SHP77 treated with DMSO at 0.1 percent for 48 hours (cell line): ENCODE data around the gene BCAT1.

ENCODE experiments used
- DNase-seq: peaks from one replicate; lab custom pipeline; 2025; lab: John Stamatoyannopoulos, UW

Gene BCAT1

GRCh38 chr12:24948757-24949722, at the start of gene BCAT1:
Gene BCAT1 (minus strand): TSS chr12:24949101. CDS start chr12:24948932, 169 bp downstream.
- no peak for DNase-seq

GRCh38 chr12:24997970-24998582, 49.2 kb upstream of the BCAT1 start:
- DNase-seq = no peak

- no peak for DNase-seq
Observed at GRCh38 chr12:24997496-24997895, 48.6 kb upstream of the BCAT1 start.

GRCh38 chr12:24996820-24997219, 47.9 kb upstream of the BCAT1 start:
- DNase-seq = no peak

GRCh38 chr12:24996102-24996797, 47.3 kb upstream of the BCAT1 start:
- DNase-seq = no peak

GRCh38 chr12:24993793-24994192, 44.9 kb upstream of the BCAT1 start:
- DNase-seq = no peak

GRCh38 chr12:24991209-24992049, 42.5 kb upstream of the BCAT1 start:
- peak; percentile 23 for DNase-seq

GRCh38 chr12:24989216-24989615, 40.3 kb upstream of the BCAT1 start:
- no peak for DNase-seq

- no peak for DNase-seq
Observed at GRCh38 chr12:24982250-24982649, 33.3 kb upstream of the BCAT1 start.

GRCh38 chr12:24979976-24980730, 31.3 kb upstream of the BCAT1 start:
- DNase-seq = no peak

- DNase-seq = no peak
Observed at GRCh38 chr12:24979329-24979728, 30.4 kb upstream of the BCAT1 start.

GRCh38 chr12:24977711-24978110, 28.8 kb upstream of the BCAT1 start:
- DNase-seq = no peak

GRCh38 chr12:24977060-24977459, 28.2 kb upstream of the BCAT1 start:
- DNase-seq = no peak

GRCh38 chr12:24975425-24975824, 26.5 kb upstream of the BCAT1 start:
- no peak for DNase-seq

- DNase-seq = no peak
Observed at GRCh38 chr12:24974216-24974615, 25.3 kb upstream of the BCAT1 start.

- DNase-seq = no peak
Observed at GRCh38 chr12:24972078-24972477, 23.2 kb upstream of the BCAT1 start.

GRCh38 chr12:24970177-24970576, 21.3 kb upstream of the BCAT1 start:
- DNase-seq = no peak

GRCh38 chr12:24966951-24967564, 18.2 kb upstream of the BCAT1 start:
- no peak for DNase-seq

- DNase-seq = no peak
Observed at GRCh38 chr12:24964342-24964741, 15.4 kb upstream of the BCAT1 start.

- DNase-seq = no peak
Observed at GRCh38 chr12:24960222-24960855, 11.4 kb upstream of the BCAT1 start.
